ENCODE measurements around the gene RABGAP1L. TPM values are rescaled to one million over a fixed set of nuclear protein-coding genes. Genes with fewer than 3 reads are reported as not detected.

RABGAP1L gene
- total and polyA plus RNA-seq, 2 of the 4 experiments (the other 2 are of a cell fraction) = 7.9 to 26.7 TPM

- in situ Hi-C loops (cut with MboI; ENCODE audit: low sequenced_read_pairs) = no loop called here
- no peak overlapping the region for H3K18ac ChIP-seq (ENCODE audit: low read depth, low read length)
- no peak overlapping the region for H4K8ac ChIP-seq (ENCODE audit: low read depth in 2 of 2, low read length in 2 of 2)
- no CpG with 5 or more reads among the region's 2 CpGs for WGBS, 2 experiments (ENCODE audit: extremely low coverage in 2 of 2, insufficient read length in 1 of 2)
- H4K20me1 ChIP-seq (ENCODE audit: insufficient read depth, low read length) = no peaks in the 10 kb centered on the region
- no peak overlapping the region for H2BK15ac ChIP-seq (ENCODE audit: low read depth, low read length)
- no peak overlapping the region for H3K56ac ChIP-seq (ENCODE audit: extremely low read depth, insufficient read depth, low read length)
- H3K4ac ChIP-seq (ENCODE audit: low read depth, low read length) = no peak overlapping the region
- POLR2A ChIA-PET (ENCODE audit: unreplicated experiment) = no interaction called here
- H3K4me2 ChIP-seq (ENCODE audit: low read depth, low read length) = no peak overlapping the region
- H4K5ac ChIP-seq (ENCODE audit: low read depth, low read length) = no peak overlapping the region
- no peak overlapping the region for H2AK9ac ChIP-seq (replicated peaks; ENCODE audit: low read depth, low read length, poor library complexity)
- H2BK5ac ChIP-seq (ENCODE audit: low read depth, low read length, poor library complexity, severe bottlenecking) = no peak overlapping the region
- dilution Hi-C loops (cut with HindIII; ENCODE audit: low sequenced_read_pairs, unreplicated experiment) = no loop called here
- no peak overlapping the region for H3K9ac ChIP-seq (ENCODE audit: low read depth, low read length)
- no peak overlapping the region for H3K27ac ChIP-seq (ENCODE audit: insufficient read depth, low read length)
- no peak overlapping the region for H2AK5ac ChIP-seq (ENCODE audit: low read depth, low read length)
- H3K9me3 ChIP-seq (ENCODE audit: control insufficient read depth, insufficient read depth, low read length) = no peaks in the 10 kb centered on the region
- no peak overlapping the region for H3K4me3 ChIP-seq (ENCODE audit: insufficient read depth, low read depth, low read length)
- intact Hi-C loops (cut with micrococcal nuclease) = no loop called here
- H3K27me3 ChIP-seq (ENCODE audit: control insufficient read depth, insufficient read depth, low read length) = no peaks in the 10 kb centered on the region
- no peak for DNase-seq
- ATAC-seq (ENCODE audit: low read depth) = no peak
- H2AFZ ChIP-seq (replicated peaks; ENCODE audit: low read length, poor library complexity) = no peak overlapping the region
- H4K91ac ChIP-seq (ENCODE audit: insufficient read depth, low read depth, low read length) = no peak overlapping the region
- no TSS peak for BruUV-seq (replicated peaks)
- no peak overlapping the region for H3K14ac ChIP-seq (replicated peaks; ENCODE audit: low read depth, low read length)
- H2BK120ac ChIP-seq (ENCODE audit: low read depth, low read length) = no peak overlapping the region
- H3K9me1 ChIP-seq (ENCODE audit: insufficient read depth, low read length) = 0 out of 2 replicates have a peak, but pooled peaks cover 2% of the 10 kb centered on the region
- no peak overlapping the region for H3K23ac ChIP-seq (ENCODE audit: low read depth, low read length)
- CTCF ChIA-PET = interaction anchor here (0.6 kb wide), 1 partner anchor 1715 kb away, joined by 3 read pairs; no protein-coding TSS in a partner anchor
- H3K4me1 ChIP-seq (ENCODE audit: control insufficient read depth, insufficient read depth, low read length) = no peaks in the 10 kb centered on the region
- no peak overlapping the region for H2BK20ac ChIP-seq (ENCODE audit: low read depth, low read length)
- TF ChIP-seq MAFK (IDR thresholded peaks at IDR 0.05; ENCODE audit: low read depth, low read length) (peak; percentile 78), RFX5 (IDR thresholded peaks at IDR 0.05; ENCODE audit: low read depth, low read length) (no peak), BHLHE40 (IDR thresholded peaks at IDR 0.05; ENCODE audit: low read depth, low read length) (no peak), RCOR1 (IDR thresholded peaks at IDR 0.05; ENCODE audit: insufficient replicate concordance, low read length) (no peak), CEBPB (IDR thresholded peaks at IDR 0.05; ENCODE audit: low read depth, low read length) (no peak)
- no peaks in the 10 kb centered on the region; a peak in 1 of 4 replicates for H3K79me1 ChIP-seq (ENCODE audit: low read depth in 1 of 2, low read length in 2 of 2)
- no peaks in the 10 kb centered on the region for H3K36me3 ChIP-seq (ENCODE audit: control insufficient read depth, insufficient read depth, low read length)
These were observed 309.7 kb downstream of the RABGAP1L start for GRCh38 chr1:174469052-174469451.
